SK-MEL-5 (cell line): ENCODE data around the gene MMP24OS. TPM values are rescaled to one million over a fixed set of nuclear protein-coding genes. Genes with fewer than 3 reads are reported as not detected.
A peak's percentile ranks its signal among the peaks of the same experiment; 100 is the strongest.
"Not testable (repeated sequence)": the region's sequence is repeated elsewhere in the genome, so short reads cannot be mapped to it uniquely, and the experiment has no call there.

Experiments used
- DNase-seq: peaks from one replicate; pipeline ENCODE4 v3.0.0-alpha.2; 2016; ENCODE audit warnings: low read depth, low spot score
- in situ Hi-C: cut with HindIII; loops from 2 replicates; pipeline ENCODE4 v1.10.0; 2016; ENCODE audit warnings: low sequenced_read_pairs, high pct_unique_total_duplicates, low pct_unique_long_range_greater_than_20kb
- polyA plus RNA-seq, 2 experiments: library from polyadenylated mRNA; depleted of rRNA; stranded (reverse); fragments of >200 nt; gene quantifications; 2 replicates each; pipeline ENCODE4 v1.2.3, GENCODE V29; 2015
- total RNA-seq: library from RNA; depleted of rRNA; stranded (reverse); fragments of >200 nt; shearing (Covaris generic); gene quantifications from 2 replicates; pipeline ENCODE4 v1.2.3, GENCODE V29; 2014; rRNA removed

The MMP24OS gene
- total RNA-seq, result 13.2 and 16.1 TPM in 2 replicates
- polyA plus RNA-seq (2015; cell fraction: cytosol; rRNA removed), result 68.4 and 70.0 TPM in 2 replicates
- polyA plus RNA-seq (2015; cell fraction: nucleus; rRNA removed), result 57.5 and 60.6 TPM in 2 replicates

- in situ Hi-C loops, result no loop called here
- peak; percentile 86 for DNase-seq
Measured at GRCh38 chr20:35277531-35278395, at the start of gene MMP24OS. Gene MMP24OS (minus strand): TSS chr20:35278122. CDS start chr20:35277929, 193 bp downstream.

GRCh38 chr20:35327074-35327976 lies 49.4 kb upstream of the MMP24OS start:
- in situ Hi-C loops, result no loop called here
- DNase-seq, result no peak

GRCh38 chr20:35326740-35327073 lies 48.8 kb upstream of the MMP24OS start:
- in situ Hi-C loops, result no loop called here
- DNase-seq, result no peak

- in situ Hi-C loops, result no loop called here
- DNase-seq, result no peak
Measured at GRCh38 chr20:35326021-35326739, 48.3 kb upstream of the MMP24OS start.

GRCh38 chr20:35325401-35325800 lies 47.5 kb upstream of the MMP24OS start:
- no peak for DNase-seq
- in situ Hi-C loops, result no loop called here

- DNase-seq, result no peak
- in situ Hi-C loops, result no loop called here
Measured at GRCh38 chr20:35320396-35321126, 42.6 kb upstream of the MMP24OS start.

GRCh38 chr20:35319871-35320197 lies 41.9 kb upstream of the MMP24OS start:
- no peak for DNase-seq
- in situ Hi-C loops, result no loop called here

- in situ Hi-C loops, result no loop called here
Measured at GRCh38 chr20:35319192-35319870, 41.4 kb upstream of the MMP24OS start.

GRCh38 chr20:35318502-35319157 lies 40.7 kb upstream of the MMP24OS start:
- no peak for DNase-seq
- in situ Hi-C loops, result no loop called here

More at GRCh38 chr20:35319192-35319870, 41.4 kb upstream of the MMP24OS start:
- DNase-seq, result no peak

- DNase-seq, result no peak
- in situ Hi-C loops, result no loop called here
Measured at GRCh38 chr20:35317416-35318210, 39.7 kb upstream of the MMP24OS start.

GRCh38 chr20:35316086-35316485 lies 38.2 kb upstream of the MMP24OS start:
- DNase-seq, result no peak
- in situ Hi-C loops, result no loop called here

- DNase-seq, in situ Hi-C loops: not testable (repeated sequence)
Measured at GRCh38 chr20:35315632-35316020, 37.7 kb upstream of the MMP24OS start.

- DNase-seq, result no peak
- in situ Hi-C loops, result no loop called here
Measured at GRCh38 chr20:35314816-35315631, 37.1 kb upstream of the MMP24OS start.

GRCh38 chr20:35312318-35312717 lies 34.4 kb upstream of the MMP24OS start:
- DNase-seq, result no peak
- in situ Hi-C loops, result no loop called here

- in situ Hi-C loops, result no loop called here
- no peak for DNase-seq
Measured at GRCh38 chr20:35311822-35312221, 33.9 kb upstream of the MMP24OS start.
